ENCODE data around the gene MYCT1. TPM values are rescaled to one million over a fixed set of nuclear protein-coding genes. Genes with fewer than 3 reads are reported as not detected.

MYCT1 gene
- total RNA-seq, 3 donors from 2014 or later (not counting 1 experiment from before 2014, with no cell fraction given): 0.25 to 0.64 (median 0.55) TPM

DNA sequence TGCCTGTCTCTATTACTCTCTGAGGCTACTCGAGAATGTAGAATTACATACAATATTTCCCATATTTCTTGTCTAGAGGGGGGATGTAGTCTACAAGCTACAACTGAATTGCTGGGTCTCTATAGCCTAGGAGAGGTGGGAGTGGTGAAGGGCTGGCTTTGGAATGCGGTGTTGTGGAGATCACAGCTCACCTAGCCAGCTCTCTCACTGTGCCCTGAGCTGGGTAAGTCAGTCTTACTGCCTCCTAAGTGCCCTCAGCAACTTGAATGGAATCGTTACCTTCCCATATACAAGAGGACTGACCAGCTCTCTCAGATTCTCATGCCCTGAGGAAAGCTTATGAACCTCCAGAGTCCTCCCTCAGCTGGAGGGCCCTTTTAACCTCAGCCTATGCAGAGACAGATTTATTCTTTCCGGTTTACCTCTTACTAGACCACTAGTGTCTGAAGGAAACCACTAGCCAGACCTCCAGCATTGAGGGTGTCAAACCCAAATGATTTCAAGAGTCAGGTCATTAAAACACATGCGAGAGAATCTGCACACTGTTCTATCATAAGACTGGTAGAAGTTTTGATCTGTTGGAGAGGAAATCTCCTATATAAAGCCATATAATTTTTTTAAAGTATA is 73.5 kb downstream of the MYCT1 start:
- Histone ChIP-seq H3K4me3 (ENCODE audit: low read length) (no peak overlapping the region), H3K36me3 (ENCODE audit: control insufficient read depth, insufficient read depth, low read length) (no peaks in the 10 kb centered on the region), H3K27me3 (ENCODE audit: control insufficient read depth, insufficient read depth, low read length) (peaks cover 13% of the 10 kb centered on the region), H3K4me1 (ENCODE audit: control insufficient read depth, insufficient read depth, low read length) (no peaks in the 10 kb centered on the region), H3K27ac (ENCODE audit: low read length) (no peak overlapping the region), H3K9me3 (ENCODE audit: control insufficient read depth, insufficient read depth, low read length) (no peaks in the 10 kb centered on the region)
- 69% methylated on average over 3 of the region's 5 CpGs for WGBS (ENCODE audit: insufficient coverage)
- Mint-ChIP-seq H3K4me3 (no peak overlapping the region), H3K9me3 (no peaks in the 10 kb centered on the region), H3K27me3 (ENCODE audit: low read depth in 2 of 2) (peaks cover 15 to 28% of the 10 kb centered on the region in 2 donors), H3K27ac (no peak overlapping the region), H3K4me1 (no peaks in the 10 kb centered on the region), H3K36me3 (no peaks in the 10 kb centered on the region)
- DNase-seq (no peak), ATAC-seq (peak in 1 of 3 donors; percentile 74)
- TF ChIP-seq, protein P1, sequence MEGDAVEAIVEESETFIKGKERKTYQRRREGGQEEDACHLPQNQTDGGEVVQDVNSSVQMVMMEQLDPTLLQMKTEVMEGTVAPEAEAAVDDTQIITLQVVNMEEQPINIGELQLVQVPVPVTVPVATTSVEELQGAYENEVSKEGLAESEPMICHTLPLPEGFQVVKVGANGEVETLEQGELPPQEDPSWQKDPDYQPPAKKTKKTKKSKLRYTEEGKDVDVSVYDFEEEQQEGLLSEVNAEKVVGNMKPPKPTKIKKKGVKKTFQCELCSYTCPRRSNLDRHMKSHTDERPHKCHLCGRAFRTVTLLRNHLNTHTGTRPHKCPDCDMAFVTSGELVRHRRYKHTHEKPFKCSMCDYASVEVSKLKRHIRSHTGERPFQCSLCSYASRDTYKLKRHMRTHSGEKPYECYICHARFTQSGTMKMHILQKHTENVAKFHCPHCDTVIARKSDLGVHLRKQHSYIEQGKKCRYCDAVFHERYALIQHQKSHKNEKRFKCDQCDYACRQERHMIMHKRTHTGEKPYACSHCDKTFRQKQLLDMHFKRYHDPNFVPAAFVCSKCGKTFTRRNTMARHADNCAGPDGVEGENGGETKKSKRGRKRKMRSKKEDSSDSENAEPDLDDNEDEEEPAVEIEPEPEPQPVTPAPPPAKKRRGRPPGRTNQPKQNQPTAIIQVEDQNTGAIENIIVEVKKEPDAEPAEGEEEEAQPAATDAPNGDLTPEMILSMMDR (IDR thresholded peaks at IDR 0.05): no peak
- intact Hi-C loops (cut with micrococcal nuclease): no loop called here

Other genes starting within 250 kb of the MYCT1 start
- 100 to 1,000 TPM; 489 to 570 (median 498) TPM for gene SYNE1, start 60.5 kb upstream of the MYCT1 start, total RNA-seq
- not detected for gene VIP, start 52.9 kb downstream of the MYCT1 start, total RNA-seq